Adrenal gland (tissue), 12 donors: Measurements from ENCODE around the gene PRG2. TPM values are rescaled to one million over a fixed set of nuclear protein-coding genes. Genes with fewer than 3 reads are reported as not detected.

Experiments used
- DNase-seq, 7 donors: peaks; one replicate each; pipeline ENCODE4 v3.0.0-alpha.2; 2019 to 2020
- H3K27ac ChIP-seq, 5 donors: fragments of 200-600 bp; sonication (generic) in 4 of 5; 1 replicate in 3 of 5; 2 replicates in 2 of 5; pipeline versions ENCODE4 v1.5.1 to v1.8.0; 2016 to 2020; ENCODE audit warnings: mild to moderate bottlenecking in 1 of 5
- H3K27me3 ChIP-seq: fragments of 200-600 bp; 2 replicates; pipeline ENCODE4 v1.8.0; 2021
- H3K36me3 ChIP-seq, 2 donors: fragments of 200-600 bp; replicated peaks in 1 of 2; 1 replicate in 1 of 2; 2 replicates in 1 of 2; pipeline versions ENCODE4 v1.5.1 to v1.8.0; 2018 to 2022
- H3K4me1 ChIP-seq, 2 donors: fragments of 200-600 bp; replicated peaks in 1 of 2; 1 replicate in 1 of 2; 2 replicates in 1 of 2; pipeline versions ENCODE4 v1.5.1 to v1.8.0; 2018 to 2021
- H3K4me3 ChIP-seq, 4 donors: fragments of 200-600 bp; sonication (generic) in 3 of 4; one replicate each; pipeline ENCODE4 v1.5.1; 2016 to 2018
- H3K9me3 ChIP-seq, 3 donors: fragments of 200-600 bp; sonication (generic) in 1 of 3; replicated peaks in 1 of 3; 1 replicate in 2 of 3; 2 replicates in 1 of 3; pipeline versions ENCODE4 v1.5.1 to v1.8.0; 2016 to 2021
- CTCF ChIP-seq, 6 experiments: fragments of 450-650 bp in 4 of 6; fragments of 200-600 bp in 2 of 6; sonication (generic) in 1 of 6; IDR thresholded peaks; 1 replicate in 5 of 6; 2 replicates in 1 of 6; pipeline versions ENCODE4 v1.5.1 to v1.8.0; 2016 to 2021; ENCODE audit warnings: antibody characterized with exemption in 6 of 6, mild to moderate bottlenecking in 2 of 6, moderate library complexity in 1 of 6
- POLR2A ChIP-seq, 2 donors: fragments of 450-650 bp; IDR thresholded peaks; one replicate each; pipeline ENCODE4 v1.6.1; 2017; ENCODE audit warnings: antibody characterized with exemption in 2 of 2, mild to moderate bottlenecking in 2 of 2, moderate library complexity in 1 of 2
- WGBS, 4 donors: extraction: QIAGEN DNeasy Blood & Tissue Kit in 2 of 4; methylation state at CpG; one replicate each; pipeline versions ENCODE4 v1.1.5 to v1.1.7; 2013 to 2017; 5-methylcytosine and 5-hydroxymethylcytosine counted together
- intact Hi-C, 2 donors: fragments of 100-400 bp; cut with DNase I; formaldehyde crosslinking; loops; one replicate each; pipeline versions ENCODE4 v1.14.1 to v1.15.0; 2022 to 2023
- polyA plus RNA-seq, 3 donors: library from polyadenylated mRNA; stranded (reverse); fragments of 200-250 nt in 2 of 3; fragments of 350-450 nt in 1 of 3; fragmentation: Illumina TruSeq in 1 of 3; extraction: RNeasy Lipid Tissue Mini Kit (QIAGEN cat#74804) in 1 of 3; gene quantifications; one replicate each; pipeline ENCODE4 v1.2.3, GENCODE V29; 2013 to 2014
- total RNA-seq, 9 donors: library from RNA; depleted of rRNA in 4 of 9; stranded (reverse); fragments of >200 nt in 4 of 9; fragments of 120-200 nt in 1 of 9; fragmentation: NEBNext Ultra II Directional in 1 of 9; extraction: Animal tissue kit (Norgen Biotek cat#: 25700) in 1 of 9; gene quantifications; one replicate each; pipeline versions ENCODE4 v1.1.0 to v1.2.4, GENCODE V29; 2013 to 2023
- donor health status: healthy with polysubstance abuse.
- donor health status: Bipolar disorder and iron deficiency.
- donor health status: DM: yes; HTN: yes; CAD: no.
- donor health status: DM: no; HTN: no; CAD: no.
- donor health status: DM: no; HTN: no; CAD: no.
- donor health status: DM: yes; HTN: yes; CAD: no.

PRG2 gene
- total and polyA plus RNA-seq, 12 donors = 0.24 to 0.97 (median 0.27) TPM; not detected in 8

GRCh38 chr11:57360991-57361390, 29.5 kb downstream of the PRG2 start:
- Histone ChIP-seq H3K9me3 (no peaks in the 10 kb centered on the region), H3K4me1 (no peaks in the 10 kb centered on the region), H3K4me3 (no peak overlapping the region), H3K36me3 (no peaks in the 10 kb centered on the region), H3K27ac (no peak overlapping the region), H3K27me3 (no peaks in the 10 kb centered on the region)
- intact Hi-C loops = no loop called here
- TF ChIP-seq CTCF (IDR thresholded peaks at IDR 0.05) = no peak
- TF ChIP-seq POLR2A (IDR thresholded peaks at IDR 0.05) = no peak
- WGBS, 4 donors = 86 to 94% (median 91%) methylated on average over 8 of the region's 8 CpGs
- no peak for DNase-seq

GRCh38 chr11:57359896-57360690, 30.4 kb downstream of the PRG2 start:
- 81 to 91% (median 89%) methylated on average over 9 of the region's 9 CpGs for WGBS, 4 donors
- no peak for DNase-seq

GRCh38 chr11:57359396-57359795, 31.1 kb downstream of the PRG2 start:
- Histone ChIP-seq H3K27me3 (no peaks in the 10 kb centered on the region), H3K9me3 (no peaks in the 10 kb centered on the region), H3K36me3 (no peaks in the 10 kb centered on the region), H3K4me3 (no peak overlapping the region), H3K4me1 (no peaks in the 10 kb centered on the region), H3K27ac (no peak overlapping the region)
- TF ChIP-seq POLR2A (IDR thresholded peaks at IDR 0.05) = no peak
- TF ChIP-seq CTCF (IDR thresholded peaks at IDR 0.05) = no peak
- intact Hi-C loops = loop anchor here in 1 of 2 donors (10.0 kb wide), 1 partner anchor 165 kb away; no protein-coding TSS in a partner anchor
- WGBS, 4 donors = 63 to 88% (median 78%) methylated on average over 3 to 5 of the region's 5 CpGs
- DNase-seq = no peak

More at GRCh38 chr11:57359896-57360690, 30.4 kb downstream of the PRG2 start:
- H3K4me1 ChIP-seq = no peaks in the 10 kb centered on the region
- no peak overlapping the region for H3K4me3 ChIP-seq
- intact Hi-C loops = loop anchor here in 1 of 2 donors (10.0 kb wide), 1 partner anchor 165 kb away; no protein-coding TSS in a partner anchor
- TF ChIP-seq CTCF (IDR thresholded peaks at IDR 0.05) (no peak), POLR2A (IDR thresholded peaks at IDR 0.05) (no peak)
- H3K27me3 ChIP-seq = no peaks in the 10 kb centered on the region
- H3K36me3 ChIP-seq = no peaks in the 10 kb centered on the region
- no peak overlapping the region for H3K27ac ChIP-seq
- no peaks in the 10 kb centered on the region for H3K9me3 ChIP-seq

- Histone ChIP-seq H3K4me1 (no peaks in the 10 kb centered on the region), H3K27me3 (no peaks in the 10 kb centered on the region), H3K9me3 (no peaks in the 10 kb centered on the region), H3K36me3 (no peaks in the 10 kb centered on the region), H3K4me3 (no peak overlapping the region), H3K27ac (no peak overlapping the region)
- 69 to 82% (median 74%) methylated on average over 4 to 9 of the region's 9 CpGs for WGBS, 4 donors
- no peak for TF ChIP-seq POLR2A (IDR thresholded peaks at IDR 0.05)
- no peak for TF ChIP-seq CTCF (IDR thresholded peaks at IDR 0.05)
- intact Hi-C loops = loop anchor here in 1 of 2 donors (10.0 kb wide), 1 partner anchor 166 kb away; no protein-coding TSS in a partner anchor
- DNase-seq = no peak
Measured at GRCh38 chr11:57358991-57359390, 31.5 kb downstream of the PRG2 start.
